A549 (cell line): ENCODE data around the gene TLCD3B. TPM values are rescaled to one million over a fixed set of nuclear protein-coding genes. Genes with fewer than 3 reads are reported as not detected.

Source experiments
- ATAC-seq, 2 experiments: fragments of 200-7000 bp in 1 of 2; fragments of >200 bp in 1 of 2; cut with Nextera tagmentation in 1 of 2; cut with Tn5 transposase in 1 of 2; 3 replicates each; pipeline versions ENCODE4 v1.8.0 to v1.9.1; 2018 to 2020; ENCODE audit warnings: mild to moderate bottlenecking in 1 of 2, moderate library complexity in 1 of 2
- CTCF ChIA-PET: fragments of 300-600 bp; sonication (Branson Sonifier 250); formaldehyde crosslinking; extraction: SDS; loops from one replicate; lab custom pipeline; 2021; ENCODE audit warnings: antibody characterized with exemption, inconsistent platforms; lab: Yijun Ruan, JAX
- POLR2A ChIA-PET: fragments of 350-600 bp; formaldehyde crosslinking; extraction: SDS; loops from one replicate; lab custom pipeline; 2021; ENCODE audit warnings: antibody characterized with exemption, inconsistent platforms; lab: Yijun Ruan, JAX
- DNase-seq, 2 experiments: peaks; one replicate each; pipeline versions ENCODE4 v3.0.0 to v3.0.0-alpha.2; 2011 to 2016; ENCODE audit warnings: low read depth in 1 of 2, low spot score in 1 of 2
- FAIRE-seq: peaks from 2 replicates; lab custom pipeline; 2011; peaks lifted over from hg19 to GRCh38; lab: Jason Lieb, UNC
- H3K27ac ChIP-seq, 2 experiments: fragments of >200 bp; sonication (Bioruptor Twin); formaldehyde crosslinking; 3 replicates each; pipeline ENCODE4 v1.5.1; 2016 to 2017
- H3K4me1 ChIP-seq: fragments of >200 bp; sonication (Bioruptor Twin); formaldehyde crosslinking; 3 replicates; pipeline ENCODE4 v1.6.1; 2016
- H3K4me2 ChIP-seq: fragments of >200 bp; sonication (Bioruptor Twin); formaldehyde crosslinking; 3 replicates; pipeline ENCODE4 v1.6.1; 2016
- H3K4me3 ChIP-seq: fragments of >200 bp; sonication (Bioruptor Twin); formaldehyde crosslinking; 3 replicates; pipeline ENCODE4 v1.5.1; 2016
- H3K9me3 ChIP-seq: fragments of >200 bp; sonication (Bioruptor Twin); formaldehyde crosslinking; 3 replicates; pipeline ENCODE4 v1.6.1; 2016
- BHLHE40 ChIP-seq: IDR thresholded peaks from 2 replicates; pipeline ENCODE4 v1.6.1; 2012; ENCODE audit warnings: low read depth, low read length, inconsistent platforms
- CBX2 ChIP-seq: fragments of 200-600 bp; sonication (generic); IDR thresholded peaks from 2 replicates; pipeline ENCODE4 v1.6.1; 2016; ENCODE audit warnings: low read depth, mild to moderate bottlenecking, borderline replicate concordance
- CHD2 ChIP-seq: fragments of 150-350 bp; IDR thresholded peaks from 2 replicates; pipeline ENCODE4 v1.6.1; 2014; ENCODE audit warnings: low read length; ENCODE audit not compliant: partially characterized antibody
- CHD4 ChIP-seq: fragments of 200-600 bp; sonication (generic); IDR thresholded peaks from 2 replicates; pipeline ENCODE4 v1.6.1; 2016; ENCODE audit warnings: antibody characterized with exemption, mild to moderate bottlenecking, borderline replicate concordance
- ESRRA ChIP-seq: fragments of 150-350 bp; IDR thresholded peaks from 2 replicates; pipeline ENCODE4 v1.6.1; 2014; ENCODE audit warnings: mild to moderate bottlenecking, low read length, borderline replicate concordance
- FOSB ChIP-seq: fragments of 250-450 bp; sonication (Bioruptor Pico); IDR thresholded peaks from 2 replicates; pipeline ENCODE4 v1.5.0; 2020; ENCODE audit warnings: mild to moderate bottlenecking, moderate library complexity
- FOXS1 ChIP-seq: fragments of 250-450 bp; sonication (Bioruptor Pico); IDR thresholded peaks from 2 replicates; pipeline ENCODE4 v1.5.0; 2020; ENCODE audit warnings: mild to moderate bottlenecking, moderate library complexity
- HDAC2 ChIP-seq: fragments of 200-600 bp; sonication (generic); IDR thresholded peaks from 2 replicates; pipeline ENCODE4 v1.6.1; 2016
- HOXA7 ChIP-seq: fragments of 250-450 bp; sonication (Bioruptor Pico); IDR thresholded peaks from 2 replicates; pipeline ENCODE4 v1.5.0; 2020; ENCODE audit warnings: mild to moderate bottlenecking, moderate library complexity
- HOXB5 ChIP-seq: fragments of 250-450 bp; sonication (Bioruptor Pico); IDR thresholded peaks from 2 replicates; pipeline ENCODE4 v1.5.0; 2020; ENCODE audit warnings: mild to moderate bottlenecking, moderate library complexity
- MAZ ChIP-seq: fragments of 150-350 bp; IDR thresholded peaks from 2 replicates; pipeline ENCODE4 v1.6.1; 2014; ENCODE audit warnings: antibody characterized with exemption, low read depth, low read length, borderline replicate concordance
- POLR2A ChIP-seq: IDR thresholded peaks from 2 replicates; pipeline ENCODE4 v1.6.1; 2012; ENCODE audit warnings: mild to moderate bottlenecking, low read length
- RAD21 ChIP-seq, 2 experiments: fragments of >200 bp in 1 of 2; sonication (Bioruptor Twin) in 1 of 2; formaldehyde crosslinking in 1 of 2; IDR thresholded peaks in 1 of 2; conservative IDR thresholded peaks in 1 of 2; 2 replicates in 1 of 2; 3 replicates in 1 of 2; pipeline ENCODE4 v1.6.1; 2012 to 2018; ENCODE audit warnings: inconsistent platforms in 1 of 2
- RARB ChIP-seq: fragments of 250-450 bp; sonication (Bioruptor Pico); IDR thresholded peaks from 2 replicates; pipeline ENCODE4 v1.8.0; 2021; ENCODE audit warnings: mild to moderate bottlenecking, moderate library complexity
- RCOR1 ChIP-seq: fragments of 150-350 bp; IDR thresholded peaks from 2 replicates; pipeline ENCODE4 v1.6.1; 2014; ENCODE audit warnings: antibody characterized with exemption, low read length, low read depth
- SMC3 ChIP-seq: fragments of >200 bp; sonication (Bioruptor Twin); formaldehyde crosslinking; IDR thresholded peaks from 3 replicates; pipeline ENCODE4 v1.6.1; 2018; ENCODE audit warnings: inconsistent platforms
- TFCP2L1 ChIP-seq: fragments of 250-450 bp; sonication (Bioruptor Pico); IDR thresholded peaks from 2 replicates; pipeline ENCODE4 v1.5.0; 2021; ENCODE audit warnings: mild to moderate bottlenecking
- USF2 ChIP-seq: fragments of 450-650 bp; IDR thresholded peaks from 2 replicates; pipeline ENCODE4 v1.6.1; 2014; ENCODE audit warnings: antibody characterized with exemption
- ZSCAN20 ChIP-seq: fragments of 250-450 bp; sonication (Bioruptor Pico); IDR thresholded peaks from 2 replicates; pipeline ENCODE4 v1.8.0; 2022; ENCODE audit warnings: mild to moderate bottlenecking, moderate library complexity
- WGBS: methylation state at CpG from one replicate; pipeline ENCODE4 v1.1.6; 2017; ENCODE audit errors: missing lambda C conversion rate; 5-methylcytosine and 5-hydroxymethylcytosine counted together
- polyA minus RNA-seq: library from RNA; depleted of rRNA, polyadenylated mRNA; stranded (reverse); fragments of >200 nt; gene quantifications from 2 replicates; pipeline ENCODE4 v1.2.3, GENCODE V29; 2011; rRNA and poly(A)+ RNA removed
- polyA plus RNA-seq, 4 experiments: library from polyadenylated mRNA; depleted of rRNA in 3 of 4; stranded (reverse); fragments of >200 nt; fragmentation: RNase III in 1 of 4; extraction: RNeasy Plus Mini Kit Qiagen cat#74134 plus additional on column Dnase treatment in 1 of 4; gene quantifications; 2 replicates in 3 of 4; 3 replicates in 1 of 4; pipeline ENCODE4 v1.2.3, GENCODE V29; 2011 to 2017
- TF ChIP-seq, protein P1 (sequence below): fragments of 150-350 bp; IDR thresholded peaks from 2 replicates; pipeline ENCODE4 v1.6.1; 2014; ENCODE audit warnings: low read depth, mild to moderate bottlenecking, low read length
- TF ChIP-seq, protein P2 (sequence below): IDR thresholded peaks from 2 replicates; pipeline ENCODE4 v1.6.1; 2012
- TF ChIP-seq, protein P3 (sequence below): fragments of >200 bp; sonication (Bioruptor Twin); formaldehyde crosslinking; IDR thresholded peaks from 2 replicates; pipeline ENCODE4 v1.6.1; 2016

The TLCD3B gene, protein sequence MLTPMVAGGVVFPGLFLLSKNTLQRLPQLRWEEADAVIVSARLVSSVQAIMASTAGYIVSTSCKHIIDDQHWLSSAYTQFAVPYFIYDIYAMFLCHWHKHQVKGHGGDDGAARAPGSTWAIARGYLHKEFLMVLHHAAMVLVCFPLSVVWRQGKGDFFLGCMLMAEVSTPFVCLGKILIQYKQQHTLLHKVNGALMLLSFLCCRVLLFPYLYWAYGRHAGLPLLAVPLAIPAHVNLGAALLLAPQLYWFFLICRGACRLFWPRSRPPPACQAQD
- polyA plus RNA-seq (2011; rRNA removed) (0.16 and 0.30 TPM in 2 replicates), polyA plus RNA-seq (2017; fragmentation: RNase III; extraction: RNeasy Plus Mini Kit Qiagen cat#74134 plus additional on column Dnase treatment) (0.35 to 0.71 TPM (median 0.68 TPM) in 3 replicates), polyA minus RNA-seq (0.49 TPM in 1 of 2 replicates, not detected in the other)
- 0.52 and 0.75 TPM in 2 replicates for polyA plus RNA-seq (2012; cell fraction: cytosol; rRNA removed)
- 1.6 and 2.7 TPM in 2 replicates for polyA plus RNA-seq (2012; cell fraction: nucleus; rRNA removed)

- ChIA-PET POLR2A (no interaction called here), CTCF (interaction anchor here (0.6 to 5.0 kb wide), 34 partner anchors 8 to 427 kb away, joined by 3 to 61 read pairs (median 9); partner anchors contain the start of genes ALDOA, C16orf92, CDIPT and MVP)
- H3K27ac ChIP-seq = peak within 1 kb of the TSS in 1 of 2 experiments; percentile 75; a peak in 3 of 6 replicates
- H3K9me3 ChIP-seq = no peaks in the 10 kb centered on the region
- WGBS = 9% methylated on average over 17 of the region's 27 CpGs
- ATAC-seq = peak; percentile 28 to 49; a peak in 4 of 6 replicates
- no peak for TF ChIP-seq RARB (CRISPR knock-in tag)
- TF ChIP-seq SMC3 = no peak
- TF ChIP-seq, protein P1, sequence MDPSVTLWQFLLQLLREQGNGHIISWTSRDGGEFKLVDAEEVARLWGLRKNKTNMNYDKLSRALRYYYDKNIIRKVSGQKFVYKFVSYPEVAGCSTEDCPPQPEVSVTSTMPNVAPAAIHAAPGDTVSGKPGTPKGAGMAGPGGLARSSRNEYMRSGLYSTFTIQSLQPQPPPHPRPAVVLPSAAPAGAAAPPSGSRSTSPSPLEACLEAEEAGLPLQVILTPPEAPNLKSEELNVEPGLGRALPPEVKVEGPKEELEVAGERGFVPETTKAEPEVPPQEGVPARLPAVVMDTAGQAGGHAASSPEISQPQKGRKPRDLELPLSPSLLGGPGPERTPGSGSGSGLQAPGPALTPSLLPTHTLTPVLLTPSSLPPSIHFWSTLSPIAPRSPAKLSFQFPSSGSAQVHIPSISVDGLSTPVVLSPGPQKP = no peak
- TF ChIP-seq RCOR1 = no peak
- TF ChIP-seq HOXA7 (CRISPR knock-in tag) = no peak
- no peak for TF ChIP-seq ESRRA
- peak within 1 kb of the TSS; percentile 79 for H3K4me2 ChIP-seq
- 0 out of 3 replicates have a peak, but pooled peaks cover 7% of the 10 kb centered on the region for H3K4me1 ChIP-seq
- DNase-seq = no peak
- H3K4me3 ChIP-seq = peak within 1 kb of the TSS; percentile 34
- no peak for FAIRE-seq
These were observed at the start of gene TLCD3B for GRCh38 chr16:30030841-30031413. TLCD3B (minus strand) TSS chr16:30031271; CDS start chr16:30030527, 744 bp downstream.

- Histone ChIP-seq H3K9me3 (no peaks in the 10 kb centered on the region), H3K4me2 (no peak overlapping the region), H3K4me3 (no peak overlapping the region), H3K4me1 (peaks cover 21% of the 10 kb centered on the region), H3K27ac (no peak overlapping the region)
- 95% methylated on average over 7 of the region's 7 CpGs for WGBS
- POLR2A ChIA-PET = no interaction called here
- CTCF ChIA-PET = interaction anchor here (0.6 to 10.3 kb wide), 4 partner anchors 12 to 38 kb away, joined by 4 to 143 read pairs (median 26); partner anchors contain the start of genes ALDOA and TBX6
- no peak for TF ChIP-seq ESRRA
- TF ChIP-seq, protein P2, sequence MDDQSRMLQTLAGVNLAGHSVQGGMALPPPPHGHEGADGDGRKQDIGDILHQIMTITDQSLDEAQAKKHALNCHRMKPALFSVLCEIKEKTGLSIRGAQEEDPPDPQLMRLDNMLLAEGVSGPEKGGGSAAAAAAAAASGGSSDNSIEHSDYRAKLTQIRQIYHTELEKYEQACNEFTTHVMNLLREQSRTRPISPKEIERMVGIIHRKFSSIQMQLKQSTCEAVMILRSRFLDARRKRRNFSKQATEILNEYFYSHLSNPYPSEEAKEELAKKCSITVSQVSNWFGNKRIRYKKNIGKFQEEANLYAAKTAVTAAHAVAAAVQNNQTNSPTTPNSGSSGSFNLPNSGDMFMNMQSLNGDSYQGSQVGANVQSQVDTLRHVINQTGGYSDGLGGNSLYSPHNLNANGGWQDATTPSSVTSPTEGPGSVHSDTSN = no peak
- no peak for TF ChIP-seq POLR2A
- TF ChIP-seq HOXB5 (CRISPR knock-in tag) = no peak
- no peak for TF ChIP-seq CHD4
- TF ChIP-seq CBX2 = no peak
- TF ChIP-seq ZSCAN20 (CRISPR knock-in tag) = no peak
- TF ChIP-seq, protein P3, sequence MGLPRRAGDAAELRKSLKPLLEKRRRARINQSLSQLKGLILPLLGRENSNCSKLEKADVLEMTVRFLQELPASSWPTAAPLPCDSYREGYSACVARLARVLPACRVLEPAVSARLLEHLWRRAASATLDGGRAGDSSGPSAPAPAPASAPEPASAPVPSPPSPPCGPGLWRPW = no peak
- no peak for TF ChIP-seq RCOR1
- no peak for TF ChIP-seq FOSB (CRISPR knock-in tag)
- no peak for FAIRE-seq
- ATAC-seq = no peak
- DNase-seq = no peak
These were observed 48.4 kb upstream of the TLCD3B start for GRCh38 chr16:30079480-30079879.

- no peaks in the 10 kb centered on the region for H3K9me3 ChIP-seq
- DNase-seq (no peak), ATAC-seq (no peak), FAIRE-seq (no peak)
- 88% methylated on average over 5 of the region's 7 CpGs for WGBS
- no peak overlapping the region for H3K4me3 ChIP-seq
- TF ChIP-seq RARB (CRISPR knock-in tag) (no peak), BHLHE40 (no peak), USF2 (no peak), MAZ (no peak), TFCP2L1 (no peak), CHD2 (no peak), POLR2A (no peak), HDAC2 (no peak), RAD21 (conservative IDR thresholded peaks at IDR 0.05 in 1 of 2, IDR thresholded peaks at IDR 0.05 in 1 of 2) (no peak), FOXS1 (CRISPR knock-in tag) (no peak)
- TF ChIP-seq, protein P1 = no peak
- TF ChIP-seq, protein P3 = no peak
- H3K4me1 ChIP-seq = peaks cover 21% of the 10 kb centered on the region
- no peak overlapping the region for H3K27ac ChIP-seq
- no peak overlapping the region for H3K4me2 ChIP-seq
- CTCF ChIA-PET = interaction anchor here (0.6 to 10.3 kb wide), 6 partner anchors 9 to 259 kb away, joined by 3 to 143 read pairs (median 4); partner anchors contain the start of genes ALDOA and TBX6
- POLR2A ChIA-PET = interaction anchor here (0.6 to 1.0 kb wide), 2 partner anchors 13 to 28 kb away, joined by 3 to 4 read pairs; partner anchors contain the start of gene ALDOA
These were observed 47.7 kb upstream of the TLCD3B start for GRCh38 chr16:30078744-30079143.
